ENCODE measurements around the gene OPTN.
"Not testable (repeated sequence)": the region's sequence is repeated elsewhere in the genome, so short reads cannot be mapped to it uniquely, and the experiment has no call there.

Gene OPTN

GRCh38 chr10:13143766-13144165 lies 43.8 kb downstream of the OPTN start:
- Histone ChIP-seq H3K4me3 (ENCODE audit: low read depth, low read length) (no peak overlapping the region), H3K36me3 (ENCODE audit: control insufficient read depth, insufficient read depth, low read length) (no peaks in the 10 kb centered on the region), H3K27me3 (ENCODE audit: control insufficient read depth, insufficient read depth, low read length) (no peaks in the 10 kb centered on the region), H3K4me1 (ENCODE audit: control insufficient read depth, insufficient read depth, low read length) (peaks cover under 1% of the 10 kb centered on the region), H3K9me3 (ENCODE audit: control insufficient read depth, insufficient read depth, low read length) (no peaks in the 10 kb centered on the region), H3K9ac (ENCODE audit: low read depth, low read length) (no peak overlapping the region)

- Histone ChIP-seq H3K36me3 (ENCODE audit: control insufficient read depth, insufficient read depth, low read length) (no peaks in the 10 kb centered on the region), H3K4me1 (ENCODE audit: control insufficient read depth, insufficient read depth, low read length) (no peaks in the 10 kb centered on the region), H3K9me3 (ENCODE audit: control insufficient read depth, insufficient read depth, low read length) (no peaks in the 10 kb centered on the region), H3K27me3 (ENCODE audit: control insufficient read depth, insufficient read depth, low read length) (no peaks in the 10 kb centered on the region), H3K9ac (ENCODE audit: low read depth, low read length) (no peak overlapping the region), H3K4me3 (ENCODE audit: low read depth, low read length) (no peak overlapping the region)
Observed at GRCh38 chr10:13144814-13145213, 44.9 kb downstream of the OPTN start.

GRCh38 chr10:13146379-13146778 lies 46.4 kb downstream of the OPTN start:
- H3K4me1 ChIP-seq (ENCODE audit: control insufficient read depth, insufficient read depth, low read length): no peaks in the 10 kb centered on the region
- H3K4me3 ChIP-seq (ENCODE audit: low read depth, low read length): no peak overlapping the region
- H3K9ac ChIP-seq (ENCODE audit: low read depth, low read length): no peak overlapping the region
- no peaks in the 10 kb centered on the region for H3K9me3 ChIP-seq (ENCODE audit: control insufficient read depth, insufficient read depth, low read length)
- no peaks in the 10 kb centered on the region for H3K27me3 ChIP-seq (ENCODE audit: control insufficient read depth, insufficient read depth, low read length)
- no peaks in the 10 kb centered on the region for H3K36me3 ChIP-seq (ENCODE audit: control insufficient read depth, insufficient read depth, low read length)

- no peaks in the 10 kb centered on the region for H3K27me3 ChIP-seq (ENCODE audit: control insufficient read depth, insufficient read depth, low read length)
- no peaks in the 10 kb centered on the region for H3K4me1 ChIP-seq (ENCODE audit: control insufficient read depth, insufficient read depth, low read length)
- H3K9ac ChIP-seq (ENCODE audit: low read depth, low read length): no peak overlapping the region
- H3K36me3 ChIP-seq (ENCODE audit: control insufficient read depth, insufficient read depth, low read length): no peaks in the 10 kb centered on the region
- no peak overlapping the region for H3K4me3 ChIP-seq (ENCODE audit: low read depth, low read length)
- H3K9me3 ChIP-seq (ENCODE audit: control insufficient read depth, insufficient read depth, low read length): no peaks in the 10 kb centered on the region
Observed at GRCh38 chr10:13147161-13147560, 47.2 kb downstream of the OPTN start.

GRCh38 chr10:13152296-13152695 lies 52.3 kb downstream of the OPTN start:
- no peaks in the 10 kb centered on the region for H3K36me3 ChIP-seq (ENCODE audit: control insufficient read depth, insufficient read depth, low read length)
- no peaks in the 10 kb centered on the region for H3K9me3 ChIP-seq (ENCODE audit: control insufficient read depth, insufficient read depth, low read length)
- no peak overlapping the region for H3K4me3 ChIP-seq (ENCODE audit: low read depth, low read length)
- no peaks in the 10 kb centered on the region for H3K4me1 ChIP-seq (ENCODE audit: control insufficient read depth, insufficient read depth, low read length)
- no peaks in the 10 kb centered on the region for H3K27me3 ChIP-seq (ENCODE audit: control insufficient read depth, insufficient read depth, low read length)
- no peak overlapping the region for H3K9ac ChIP-seq (ENCODE audit: low read depth, low read length)

- not testable (repeated sequence) for H3K9ac ChIP-seq (ENCODE audit: low read depth, low read length); H3K9me3 ChIP-seq (ENCODE audit: control insufficient read depth, insufficient read depth, low read length); H3K4me1 ChIP-seq (ENCODE audit: control insufficient read depth, insufficient read depth, low read length); H3K4me3 ChIP-seq (ENCODE audit: low read depth, low read length); H3K27me3 ChIP-seq (ENCODE audit: control insufficient read depth, insufficient read depth, low read length); H3K36me3 ChIP-seq (ENCODE audit: control insufficient read depth, insufficient read depth, low read length)
Observed at GRCh38 chr10:13155860-13156259, 55.9 kb downstream of the OPTN start.

- no peaks in the 10 kb centered on the region for H3K9me3 ChIP-seq (ENCODE audit: control insufficient read depth, insufficient read depth, low read length)
- H3K4me1 ChIP-seq (ENCODE audit: control insufficient read depth, insufficient read depth, low read length): peaks cover 3% of the 10 kb centered on the region
- H3K27me3 ChIP-seq (ENCODE audit: control insufficient read depth, insufficient read depth, low read length): no peaks in the 10 kb centered on the region
- no peak overlapping the region for H3K4me3 ChIP-seq (ENCODE audit: low read depth, low read length)
- H3K9ac ChIP-seq (ENCODE audit: low read depth, low read length): no peak overlapping the region
- no peaks in the 10 kb centered on the region for H3K36me3 ChIP-seq (ENCODE audit: control insufficient read depth, insufficient read depth, low read length)
Observed at GRCh38 chr10:13158401-13158800, 58.4 kb downstream of the OPTN start.

GRCh38 chr10:13160934-13161856 lies 61.2 kb downstream of the OPTN start, which contains the start of gene MCM10:
TSS of gene MCM10 (plus strand) at chr10:13161558. CDS start at chr10:13164203, 2,645 bp downstream.
- Histone ChIP-seq H3K4me1 (ENCODE audit: control insufficient read depth, insufficient read depth, low read length) (peaks cover 3% of the 10 kb centered on the region), H3K9ac (ENCODE audit: low read depth, low read length) (peak within 1 kb of the TSS; percentile 19), H3K9me3 (ENCODE audit: control insufficient read depth, insufficient read depth, low read length) (no peaks in the 10 kb centered on the region), H3K4me3 (ENCODE audit: low read depth, low read length) (peak within 1 kb of the TSS; percentile 82), H3K36me3 (ENCODE audit: control insufficient read depth, insufficient read depth, low read length) (no peaks in the 10 kb centered on the region), H3K27me3 (ENCODE audit: control insufficient read depth, insufficient read depth, low read length) (no peaks in the 10 kb centered on the region)

GRCh38 chr10:13161857-13162271 lies 61.9 kb downstream of the OPTN start:
- Histone ChIP-seq H3K27me3 (ENCODE audit: control insufficient read depth, insufficient read depth, low read length) (no peaks in the 10 kb centered on the region), H3K9ac (ENCODE audit: low read depth, low read length) (peak overlapping the region; percentile 19), H3K4me3 (ENCODE audit: low read depth, low read length) (peak overlapping the region; percentile 82), H3K4me1 (ENCODE audit: control insufficient read depth, insufficient read depth, low read length) (peaks cover 3% of the 10 kb centered on the region), H3K36me3 (ENCODE audit: control insufficient read depth, insufficient read depth, low read length) (peaks cover 2% of the 10 kb centered on the region), H3K9me3 (ENCODE audit: control insufficient read depth, insufficient read depth, low read length) (no peaks in the 10 kb centered on the region)

- Histone ChIP-seq H3K27me3 (ENCODE audit: control insufficient read depth, insufficient read depth, low read length) (no peaks in the 10 kb centered on the region), H3K4me1 (ENCODE audit: control insufficient read depth, insufficient read depth, low read length) (peaks cover 3% of the 10 kb centered on the region), H3K4me3 (ENCODE audit: low read depth, low read length) (no peak overlapping the region), H3K9me3 (ENCODE audit: control insufficient read depth, insufficient read depth, low read length) (no peaks in the 10 kb centered on the region), H3K9ac (ENCODE audit: low read depth, low read length) (no peak overlapping the region), H3K36me3 (ENCODE audit: control insufficient read depth, insufficient read depth, low read length) (peaks cover 5% of the 10 kb centered on the region)
Observed at GRCh38 chr10:13163859-13164258, 63.9 kb downstream of the OPTN start.

GRCh38 chr10:13165177-13165576 lies 65.2 kb downstream of the OPTN start:
- Histone ChIP-seq H3K36me3 (ENCODE audit: control insufficient read depth, insufficient read depth, low read length) (peaks cover 5% of the 10 kb centered on the region), H3K4me1 (ENCODE audit: control insufficient read depth, insufficient read depth, low read length) (peaks cover 3% of the 10 kb centered on the region), H3K9me3 (ENCODE audit: control insufficient read depth, insufficient read depth, low read length) (no peaks in the 10 kb centered on the region), H3K27me3 (ENCODE audit: control insufficient read depth, insufficient read depth, low read length) (no peaks in the 10 kb centered on the region), H3K4me3 (ENCODE audit: low read depth, low read length) (no peak overlapping the region), H3K9ac (ENCODE audit: low read depth, low read length) (no peak overlapping the region)

GRCh38 chr10:13167568-13167967 lies 67.6 kb downstream of the OPTN start:
- no peak overlapping the region for H3K4me3 ChIP-seq (ENCODE audit: low read depth, low read length)
- H3K9ac ChIP-seq (ENCODE audit: low read depth, low read length): no peak overlapping the region
- no peaks in the 10 kb centered on the region for H3K9me3 ChIP-seq (ENCODE audit: control insufficient read depth, insufficient read depth, low read length)
- no peaks in the 10 kb centered on the region for H3K27me3 ChIP-seq (ENCODE audit: control insufficient read depth, insufficient read depth, low read length)
- H3K36me3 ChIP-seq (ENCODE audit: control insufficient read depth, insufficient read depth, low read length): peaks cover 18% of the 10 kb centered on the region
- no peaks in the 10 kb centered on the region for H3K4me1 ChIP-seq (ENCODE audit: control insufficient read depth, insufficient read depth, low read length)

All from iPS-15b (cell line).